GM12891 (cell line): ENCODE results near the gene SALL2.

Experiments
- POLR2A ChIP-seq: IDR thresholded peaks from 2 replicates; pipeline ENCODE4 v1.6.1; 2011; ENCODE audit warnings: low read depth, low read length, control low read depth
- POLR2AphosphoS5 ChIP-seq: IDR thresholded peaks from 2 replicates; pipeline ENCODE4 v1.6.1; 2011; ENCODE audit warnings: low read depth, low read length, control low read depth
- TAF1 ChIP-seq: IDR thresholded peaks from 2 replicates; pipeline ENCODE4 v1.6.1; 2011; ENCODE audit warnings: low read depth, low read length, control low read depth

GRCh38 chr14:21543521-21543960 lies 17.4 kb upstream of the SALL2 start:
- TF ChIP-seq POLR2AphosphoS5, result no peak
- no peak for TF ChIP-seq POLR2A
- no peak for TF ChIP-seq TAF1
